Esophagus mucosa (tissue), 1 donor: Measurements from ENCODE around the gene GRB14. TPM values are rescaled to one million over a fixed set of nuclear protein-coding genes. Genes with fewer than 3 reads are reported as not detected.
"Not testable (repeated sequence)": the region's sequence is repeated elsewhere in the genome, so short reads cannot be mapped to it uniquely, and the experiment has no call there.

Source experiments
- ATAC-seq: fragments of 200-7000 bp; cut with Tn5 transposase; one replicate; pipeline ENCODE4 v1.9.1; 2020
- total RNA-seq: library from RNA; stranded (reverse); gene quantifications from one replicate; pipeline ENCODE4 v1.2.4, GENCODE V29; 2023
- donor health status: DM: yes; HTN: yes; CAD: no.

GRB14 gene
- total RNA-seq, 1 donor from 2014 or later, result 0.36 TPM

DNA sequence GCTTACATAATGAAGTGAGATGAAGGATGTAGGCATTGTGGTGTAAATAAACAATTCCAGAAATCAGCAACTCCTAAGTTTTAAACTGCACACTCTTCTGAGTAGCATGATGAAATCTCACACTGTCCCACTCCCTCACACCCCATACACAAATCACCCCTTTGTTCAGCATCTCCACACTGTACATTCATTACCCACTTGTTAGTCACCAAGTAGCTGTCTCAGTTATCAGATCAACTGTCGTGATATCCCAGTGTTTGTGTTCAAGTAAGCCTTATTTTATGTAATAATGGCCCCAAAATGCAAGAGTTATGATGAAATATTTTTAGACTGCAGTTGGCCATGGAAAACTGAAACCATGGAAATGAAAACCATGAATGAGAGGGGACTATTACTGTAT, 135.7 kb downstream of the GRB14 start:
- no peak for ATAC-seq

DNA sequence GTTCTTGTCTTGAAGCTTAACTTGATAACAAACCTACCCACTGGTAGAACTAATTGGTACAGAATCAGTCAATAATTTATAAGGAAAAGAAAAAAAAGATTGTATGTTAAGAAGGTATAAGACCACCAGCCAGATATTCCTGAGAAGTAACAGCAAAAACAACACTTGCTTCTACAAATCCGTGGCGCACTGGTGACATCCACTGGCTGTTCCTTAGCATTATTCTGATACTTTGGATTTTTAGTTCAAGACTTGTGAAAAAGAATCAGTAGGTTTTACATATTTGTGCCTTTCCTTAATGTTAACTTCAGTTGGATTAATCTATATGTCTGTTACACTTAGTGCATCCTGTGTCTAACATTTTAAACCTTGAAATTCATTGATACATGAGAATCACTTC, 141.8 kb downstream of the GRB14 start:
- ATAC-seq, result no peak

DNA sequence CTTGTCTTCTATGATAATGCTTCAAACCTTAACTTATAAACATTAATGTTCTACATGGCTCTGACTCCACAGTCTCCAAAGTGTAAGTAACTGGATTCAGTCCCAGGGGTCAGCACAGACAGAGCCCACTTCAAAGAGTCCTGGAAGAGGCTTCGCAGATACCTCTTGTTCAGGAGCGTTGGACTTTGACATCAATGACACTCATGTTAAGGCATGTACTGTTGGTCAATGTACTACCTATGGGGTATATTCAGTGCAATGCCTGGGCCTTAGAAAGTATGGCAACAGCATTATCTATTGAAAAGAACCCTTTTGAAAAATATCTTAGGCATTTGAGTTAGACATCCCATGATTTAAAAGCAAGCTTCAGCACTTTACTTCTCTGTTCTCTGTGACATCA, 143.1 kb downstream of the GRB14 start:
- no peak for ATAC-seq

DNA sequence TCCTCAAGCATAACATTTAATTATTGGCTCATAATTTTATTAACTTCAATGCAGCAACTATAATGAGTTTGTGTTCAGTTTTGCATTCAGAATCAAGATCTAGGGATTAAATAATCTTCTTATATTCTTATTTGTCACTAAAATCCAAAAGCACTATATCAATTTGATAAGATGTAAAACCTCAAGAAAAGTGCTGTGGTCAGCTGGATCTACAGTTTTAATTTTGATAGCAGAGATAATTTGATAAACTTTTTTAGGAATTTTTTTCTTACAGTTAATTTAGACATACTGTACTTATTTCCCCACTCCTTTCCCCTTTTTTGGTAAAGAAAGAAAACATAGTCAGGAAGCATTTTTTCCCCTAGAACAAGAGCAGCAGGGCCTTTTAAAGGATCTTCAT, 146.4 kb downstream of the GRB14 start:
- ATAC-seq, result no peak

DNA sequence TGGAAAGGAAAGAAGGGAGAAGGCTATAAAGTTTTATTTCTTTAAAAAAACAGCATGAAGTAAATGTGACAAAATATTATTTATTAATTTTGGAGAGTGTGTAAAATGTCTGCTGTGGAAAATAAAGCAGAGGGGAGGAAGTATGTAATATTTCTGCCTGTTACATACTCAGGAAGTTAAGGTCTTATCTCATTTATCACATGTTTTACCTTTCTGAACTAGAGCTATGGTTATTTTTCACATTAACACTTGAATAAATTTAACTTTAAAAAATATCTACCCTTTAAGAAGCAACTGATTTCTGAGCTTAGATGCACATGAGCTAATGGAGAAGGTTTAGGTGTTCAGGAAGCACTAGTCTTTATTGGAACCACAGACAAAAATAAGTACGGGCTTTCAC, 148.3 kb downstream of the GRB14 start:
- ATAC-seq, result no peak

DNA sequence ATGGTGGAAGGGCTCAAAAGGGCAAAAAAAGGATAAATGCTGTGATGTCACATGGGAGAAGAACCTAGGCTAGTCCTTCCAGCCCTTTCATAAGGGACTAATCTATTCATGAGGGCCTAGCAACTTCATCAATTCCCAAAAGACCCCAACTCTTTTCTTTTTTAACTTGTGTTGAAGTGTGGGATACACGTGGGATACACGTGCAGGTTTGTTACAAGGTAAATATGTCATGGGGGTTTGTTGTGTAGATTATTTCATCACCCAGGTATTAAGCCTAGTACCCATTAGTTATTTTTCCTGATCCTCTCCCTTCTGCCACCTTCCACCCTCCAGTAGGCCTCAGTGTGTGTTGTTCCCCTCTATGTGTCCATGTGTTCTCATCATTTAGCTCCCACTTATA, 156.2 kb downstream of the GRB14 start:
- ATAC-seq, result not testable (repeated sequence)

DNA sequence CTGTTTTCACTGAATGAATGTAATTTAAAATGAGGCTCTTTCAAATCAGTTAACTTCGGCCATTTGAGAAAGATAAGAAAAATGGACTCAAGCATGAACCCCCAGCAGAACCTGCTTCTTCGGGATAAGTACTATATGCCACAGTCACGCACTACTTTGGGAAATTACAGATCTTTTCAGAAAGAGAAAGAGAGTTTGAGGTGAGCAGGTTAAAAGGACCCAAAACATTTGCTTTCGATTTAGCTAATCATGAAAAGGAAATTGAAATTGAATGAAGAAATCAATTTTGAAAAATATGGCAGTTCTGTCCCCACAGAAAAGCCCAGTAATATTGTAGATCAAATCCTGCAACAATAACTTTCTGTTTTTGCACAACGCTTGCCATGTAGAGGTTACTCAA, 156.9 kb downstream of the GRB14 start:
- ATAC-seq, result no peak

DNA sequence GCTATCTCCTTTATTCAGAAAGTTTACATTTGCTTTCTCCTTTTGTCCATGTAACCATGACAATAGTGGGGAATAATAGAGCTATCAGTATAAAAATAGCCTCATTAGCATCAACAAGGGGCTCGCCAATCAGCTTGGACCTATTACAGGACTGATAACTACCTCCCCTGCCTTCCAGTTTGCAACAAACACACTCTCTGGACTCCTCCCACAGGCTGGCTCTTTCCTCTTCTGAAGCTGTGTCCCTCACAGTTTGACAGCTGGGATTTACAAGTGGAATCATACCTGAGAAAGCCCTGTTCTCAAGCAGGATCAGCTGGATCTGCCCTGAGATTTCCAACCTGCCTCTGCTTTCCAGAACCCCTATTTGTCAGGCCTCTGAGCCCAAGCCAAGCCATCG, 162.5 kb downstream of the GRB14 start:
- no peak for ATAC-seq

DNA sequence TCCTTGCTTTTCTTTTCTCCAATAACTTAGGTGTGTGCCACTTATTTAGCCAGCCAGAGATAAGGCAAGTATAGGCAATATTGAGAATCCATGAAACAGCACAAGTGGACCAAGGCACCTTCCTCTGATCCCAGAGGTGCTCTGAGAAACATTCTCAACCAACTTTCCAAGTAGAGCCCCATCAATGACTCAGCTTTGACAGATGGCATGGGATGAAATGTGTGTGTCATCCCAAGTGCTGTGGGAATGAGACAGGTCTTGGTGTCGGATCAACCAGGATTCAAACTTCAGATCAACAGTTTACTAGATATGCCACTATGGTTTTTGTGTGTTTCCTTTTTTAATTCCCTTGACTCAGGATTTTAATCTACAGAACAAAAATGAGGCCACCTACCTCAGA, 164.0 kb downstream of the GRB14 start:
- no peak for ATAC-seq

DNA sequence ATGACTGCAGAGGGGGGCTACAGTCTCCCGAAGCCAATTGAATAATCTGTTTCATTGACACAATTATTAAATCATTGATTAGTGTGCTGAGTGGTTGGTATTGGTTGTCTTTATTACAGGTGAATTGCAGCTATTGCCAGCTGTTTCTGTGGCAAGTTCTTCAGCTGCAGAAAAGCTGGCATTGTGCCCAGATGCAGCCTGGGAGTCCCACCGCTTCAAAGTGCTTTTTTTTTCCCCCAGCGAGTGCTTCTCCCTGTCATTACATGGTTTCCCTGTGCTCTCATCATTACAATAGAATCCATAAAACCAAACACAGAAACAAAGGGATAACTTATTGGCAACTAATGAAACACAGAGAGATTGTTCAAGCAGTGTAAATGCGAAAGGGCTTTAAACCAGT, 164.7 kb downstream of the GRB14 start:
- ATAC-seq, result no peak

DNA sequence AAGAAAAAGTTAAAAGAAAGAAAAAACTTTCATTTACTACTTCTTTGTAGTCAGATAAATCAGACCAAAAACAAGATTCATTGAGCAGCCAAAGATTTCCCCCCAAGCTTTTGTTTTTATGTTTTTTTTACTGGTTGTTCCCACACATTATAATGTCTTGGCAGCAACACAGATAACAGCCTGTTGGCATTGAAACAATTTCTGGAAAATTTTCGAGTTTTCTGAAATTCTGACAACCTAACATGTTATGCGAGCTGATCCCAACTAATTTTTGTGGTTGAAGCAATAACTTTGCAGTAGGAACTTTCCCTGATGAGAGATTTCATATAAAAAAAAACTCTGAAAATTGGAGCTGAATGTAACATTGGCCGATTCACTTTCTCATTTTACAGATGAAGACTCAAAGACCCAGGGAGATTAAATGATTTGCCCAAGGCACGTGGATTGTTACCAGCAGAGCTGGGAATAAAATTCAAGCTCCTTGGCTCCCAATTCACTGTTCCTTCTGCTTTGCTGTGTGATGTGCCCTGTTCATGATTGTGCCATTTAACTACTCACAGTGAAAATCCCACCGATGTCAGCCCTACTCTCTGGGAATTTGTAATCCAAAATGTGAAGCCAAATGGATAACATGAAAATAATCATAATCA, 167.5 kb downstream of the GRB14 start:
- no peak for ATAC-seq

DNA sequence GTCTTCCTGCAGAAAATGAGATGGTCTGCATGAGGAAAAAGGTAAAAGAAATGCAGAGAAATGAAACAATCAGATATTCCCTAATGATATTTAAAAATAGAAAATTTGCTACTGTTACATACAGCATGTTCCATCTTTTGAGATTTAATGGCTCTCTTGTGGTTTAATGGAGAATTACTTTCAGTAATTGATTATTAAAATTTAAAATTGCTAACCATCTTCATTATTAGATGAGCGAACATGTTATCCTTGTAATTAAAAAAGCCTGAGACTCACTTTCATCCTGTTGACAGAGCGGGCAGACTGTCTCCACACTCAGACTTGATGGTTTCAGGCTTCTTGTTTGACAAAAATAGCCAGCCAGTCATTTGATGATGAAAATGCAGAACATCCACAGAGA, 171.0 kb downstream of the GRB14 start:
- no peak for ATAC-seq

DNA sequence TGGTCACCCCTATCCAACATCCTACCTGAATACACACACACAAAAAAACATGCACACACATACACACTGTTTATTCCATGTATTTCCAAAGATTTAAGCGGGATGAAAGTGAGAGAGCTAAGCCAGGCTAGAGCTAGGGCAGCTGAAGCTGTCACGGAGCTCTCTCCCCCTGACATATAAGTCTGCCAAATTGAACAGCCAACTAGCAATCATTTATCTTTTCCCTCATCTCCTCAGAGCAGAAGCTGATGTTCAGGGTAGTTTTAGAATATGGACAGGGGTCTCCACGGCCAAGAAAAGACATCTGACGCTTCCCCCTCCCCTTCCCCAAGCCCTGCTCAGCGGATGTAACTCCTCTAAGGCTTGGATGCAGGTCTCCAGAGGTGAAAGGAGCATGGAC, 171.6 kb downstream of the GRB14 start:
- no peak for ATAC-seq

DNA sequence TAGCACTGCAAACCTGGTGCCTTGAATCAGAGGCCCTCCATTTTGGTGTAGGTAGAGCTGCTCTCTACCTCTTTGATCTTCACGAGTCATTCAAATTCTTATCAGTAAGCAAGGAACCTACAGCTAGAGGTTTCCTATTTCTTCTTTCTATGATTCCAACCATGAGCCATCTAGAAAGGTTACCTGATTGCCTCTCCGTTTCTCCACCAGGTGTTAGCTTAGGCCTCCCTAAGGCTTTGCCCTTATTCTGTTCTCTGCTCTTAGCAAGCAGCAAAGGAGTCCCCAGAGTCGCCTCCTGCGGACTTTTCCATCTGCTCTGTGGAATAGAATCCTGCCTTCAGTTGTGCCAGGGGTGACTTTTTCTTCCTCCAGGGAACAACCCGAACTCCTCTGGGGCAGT, 173.6 kb downstream of the GRB14 start:
- ATAC-seq, result no peak

Other genes with a start within 250 kb of the GRB14 start
- 92.0 TPM for gene COBLL1, start 220.3 kb upstream of the GRB14 start, total RNA-seq